OCI-LY3 (cell line): ENCODE results near the gene TTF2.

ENCODE experiments used
- CTCF ChIP-seq: fragments of 200-600, 300-600 bp; sonication (generic); IDR thresholded peaks from 2 replicates; pipeline ENCODE4 v1.5.1; 2014; ENCODE audit warnings: antibody characterized with exemption, low read length, low read depth
- EZH2phosphoT487 ChIP-seq: fragments of 200-600 bp; shearing (Covaris generic); IDR thresholded peaks from 2 replicates; pipeline ENCODE4 v1.6.1; 2018; ENCODE audit warnings: antibody characterized with exemption, mixed run types, low read depth

GRCh38 chr1:117061986-117062415 is 1.9 kb downstream of the TTF2 start:
- TF ChIP-seq CTCF (no peak), EZH2phosphoT487 (no peak)
